ENCODE measurements around the gene FBLN1. TPM values are rescaled to one million over a fixed set of nuclear protein-coding genes. Genes with fewer than 3 reads are reported as not detected.

The FBLN1 gene
- total and polyA plus RNA-seq, 2 donors (not counting 3 experiments of a cell fraction or from before 2014, with no cell fraction given), result 1.2 to 4.0 TPM

GRCh38 chr22:45620706-45621105 lies 118.0 kb downstream of the FBLN1 start:
- no peak overlapping the region for H3K4me2 ChIP-seq (ENCODE audit: insufficient read depth, low read length)
- no peaks in the 10 kb centered on the region for H3K36me3 ChIP-seq (ENCODE audit: control insufficient read depth in 2 of 2, extremely low read depth in 1 of 2, insufficient read depth in 2 of 2, low read length in 2 of 2)
- intact Hi-C loops (cut with micrococcal nuclease), result no loop called here
- no peaks in the 10 kb centered on the region for H3K9me1 ChIP-seq (replicated peaks; ENCODE audit: control insufficient read depth, extremely low read depth, insufficient read depth, low read length)
- no peaks in the 10 kb centered on the region for H4K20me1 ChIP-seq (replicated peaks; ENCODE audit: control insufficient read depth, extremely low read depth, insufficient read depth, low read length)
- H3K4me1 ChIP-seq (ENCODE audit: control insufficient read depth, extremely low read depth, insufficient read depth, low read length), result peaks cover 2% of the 10 kb centered on the region
- H3K27me3 ChIP-seq (ENCODE audit: control insufficient read depth in 2 of 2, insufficient read depth in 2 of 2, low read length in 2 of 2), result peaks cover 0 to 4% of the 10 kb centered on the region in 2 experiments
- no peak overlapping the region for H3K4me3 ChIP-seq (replicated peaks in 1 of 3; ENCODE audit: insufficient read depth in 1 of 3, low read depth in 1 of 3, low read length in 3 of 3)
- DNase-seq (ENCODE audit: low read depth, low spot score) (no peak), FAIRE-seq (no peak)
- H3K9me3 ChIP-seq (replicated peaks; ENCODE audit: control insufficient read depth, insufficient read depth, low read length), result no peaks in the 10 kb centered on the region
- dilution Hi-C loops (cut with MboI; ENCODE audit: extremely low pct_ligation_motif_present, low sequenced_read_pairs), result no loop called here
- ChIA-PET CTCF (no interaction called here), POLR2A (no interaction called here)
- H3K27ac ChIP-seq (ENCODE audit: insufficient read depth, low read depth, low read length), result no peak overlapping the region
- H3K9ac ChIP-seq (replicated peaks; ENCODE audit: extremely low read depth, insufficient read depth, low read length), result no peak overlapping the region
- H3K79me2 ChIP-seq (ENCODE audit: control insufficient read depth, insufficient read depth, low read length), result no peaks in the 10 kb centered on the region
- TF ChIP-seq EZH2 (IDR thresholded peaks at IDR 0.05; ENCODE audit: borderline replicate concordance, low read depth, low read length, severe bottlenecking), result no peak
- TF ChIP-seq POLR2AphosphoS5 (IDR thresholded peaks at IDR 0.05; ENCODE audit: insufficient read depth, low read depth, low read length), result no peak
- TF ChIP-seq POLR2A (IDR thresholded peaks at IDR 0.05; ENCODE audit: low read depth, low read length), result no peak
- no peak for TF ChIP-seq FOS (IDR thresholded peaks at IDR 0.05; ENCODE audit: borderline replicate concordance, insufficient read depth, low read length)
- TF ChIP-seq, protein P1, sequence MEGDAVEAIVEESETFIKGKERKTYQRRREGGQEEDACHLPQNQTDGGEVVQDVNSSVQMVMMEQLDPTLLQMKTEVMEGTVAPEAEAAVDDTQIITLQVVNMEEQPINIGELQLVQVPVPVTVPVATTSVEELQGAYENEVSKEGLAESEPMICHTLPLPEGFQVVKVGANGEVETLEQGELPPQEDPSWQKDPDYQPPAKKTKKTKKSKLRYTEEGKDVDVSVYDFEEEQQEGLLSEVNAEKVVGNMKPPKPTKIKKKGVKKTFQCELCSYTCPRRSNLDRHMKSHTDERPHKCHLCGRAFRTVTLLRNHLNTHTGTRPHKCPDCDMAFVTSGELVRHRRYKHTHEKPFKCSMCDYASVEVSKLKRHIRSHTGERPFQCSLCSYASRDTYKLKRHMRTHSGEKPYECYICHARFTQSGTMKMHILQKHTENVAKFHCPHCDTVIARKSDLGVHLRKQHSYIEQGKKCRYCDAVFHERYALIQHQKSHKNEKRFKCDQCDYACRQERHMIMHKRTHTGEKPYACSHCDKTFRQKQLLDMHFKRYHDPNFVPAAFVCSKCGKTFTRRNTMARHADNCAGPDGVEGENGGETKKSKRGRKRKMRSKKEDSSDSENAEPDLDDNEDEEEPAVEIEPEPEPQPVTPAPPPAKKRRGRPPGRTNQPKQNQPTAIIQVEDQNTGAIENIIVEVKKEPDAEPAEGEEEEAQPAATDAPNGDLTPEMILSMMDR (IDR thresholded peaks at IDR 0.05; ENCODE audit: extremely low read depth in 1 of 2, insufficient read depth in 1 of 2, low read depth in 1 of 2, low read length in 2 of 2), result no peak
- no peak for TF ChIP-seq MYC (IDR thresholded peaks at IDR 0.05; ENCODE audit: low read depth, low read length)
- no peak for TF ChIP-seq GATA2 (IDR thresholded peaks at IDR 0.05; ENCODE audit: insufficient read depth, insufficient read length, low read depth, low read length)
- no peak for TF ChIP-seq MAX (IDR thresholded peaks at IDR 0.05; ENCODE audit: insufficient read depth, insufficient read length)
- no peak for TF ChIP-seq JUN (IDR thresholded peaks at IDR 0.05; ENCODE audit: borderline replicate concordance, insufficient read depth, insufficient read length, low read depth)
- no peak overlapping the region for H2AFZ ChIP-seq (ENCODE audit: low read depth, low read length)
- BruUV-seq (replicated peaks), result no TSS peak

Data from endothelial cell of umbilical vein (primary cell).